SK-N-MC (cell line): Measurements from ENCODE around the gene AFMID.

ENCODE experiments used
- EZH2 ChIP-seq: fragments of 200-600 bp; sonication (generic); IDR thresholded peaks from one replicate; pipeline ENCODE4 v1.6.1; 2017; ENCODE audit warnings: antibody characterized with exemption
- POLR2AphosphoS5 ChIP-seq: IDR thresholded peaks from 2 replicates; pipeline ENCODE4 v1.6.1; 2012; ENCODE audit warnings: mild to moderate bottlenecking, low read depth, low read length, borderline replicate concordance

DNA sequence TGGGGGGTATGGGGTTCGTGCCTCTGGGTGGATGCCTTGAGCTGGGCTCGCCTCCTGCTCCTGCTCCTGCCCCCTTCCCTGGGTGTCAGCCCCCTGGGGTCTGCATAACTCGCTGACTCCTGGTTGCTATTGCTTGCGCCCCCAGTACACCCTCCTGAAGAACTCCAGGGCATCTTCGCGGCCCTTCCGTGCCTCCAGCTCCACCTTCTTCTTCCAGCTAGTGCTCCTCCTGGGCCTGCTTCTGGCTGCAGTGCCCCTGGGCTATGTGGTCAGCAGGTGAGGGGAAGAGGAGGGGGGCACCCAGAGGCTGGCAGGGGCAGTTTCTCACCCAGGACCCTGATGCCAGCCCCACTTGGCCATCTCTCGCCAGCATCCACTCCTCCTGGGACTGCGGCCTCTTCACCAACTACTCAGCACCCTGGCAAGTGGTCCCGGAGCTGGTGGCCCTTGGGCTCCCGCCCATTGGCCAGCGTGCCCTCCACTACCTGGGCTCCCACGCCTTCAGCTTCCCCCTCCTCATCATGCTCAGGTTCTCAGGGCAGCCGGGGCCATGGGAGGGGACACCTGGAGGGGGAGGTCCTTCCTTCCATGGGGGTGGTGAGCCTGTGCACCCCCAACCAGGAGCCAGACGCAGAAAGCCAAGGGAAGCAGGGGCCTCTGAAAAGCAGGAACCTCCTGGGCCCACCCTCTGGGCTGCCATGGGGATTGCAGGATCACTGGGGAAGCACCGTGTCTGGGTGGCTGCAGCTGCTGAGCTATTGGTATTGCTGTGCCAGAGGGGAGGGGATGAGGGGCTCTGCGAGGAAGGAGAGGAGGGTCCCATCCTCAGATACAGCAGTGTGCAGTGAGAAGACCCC lies 48.7 kb upstream of the AFMID start:
- TF ChIP-seq EZH2 (no peak), POLR2AphosphoS5 (no peak)
